Brain microvascular endothelial cell (primary cell): ENCODE data around the gene SLC44A4.
"Not testable (repeated sequence)": the region's sequence is repeated elsewhere in the genome, so short reads cannot be mapped to it uniquely, and the experiment has no call there.

Source experiments
- DNase-seq: peaks from one replicate; pipeline ENCODE4 v3.0.0-alpha.2; 2020
- H3K27ac ChIP-seq: fragments of 250-450 bp; sonication (Bioruptor Pico); 2 replicates; pipeline ENCODE4 v1.5.1; 2020; ENCODE audit warnings: mild to moderate bottlenecking, moderate library complexity
- H3K27me3 ChIP-seq: fragments of 250-450 bp; sonication (Bioruptor Pico); replicated peaks from 2 replicates; pipeline ENCODE4 v1.5.1; 2020; ENCODE audit warnings: mild to moderate bottlenecking
- H3K36me3 ChIP-seq: fragments of 250-450 bp; sonication (Bioruptor Pico); replicated peaks from 2 replicates; pipeline ENCODE4 v1.5.1; 2020; ENCODE audit warnings: mild to moderate bottlenecking
- H3K4me3 ChIP-seq: 2 replicates; pipeline ENCODE4 v1.5.1; 2011; ENCODE audit warnings: low read depth, mild to moderate bottlenecking, control low read depth, low read length, moderate library complexity
- in situ Hi-C: cut with HindIII; loops from 2 replicates; pipeline ENCODE4 v1.10.0; 2017; ENCODE audit warnings: low sequenced_read_pairs, low pct_ligation_motif_present
- TF ChIP-seq, protein P1 (sequence below): IDR thresholded peaks from 2 replicates; pipeline ENCODE4 v1.5.1; 2011; ENCODE audit warnings: low read depth, mild to moderate bottlenecking, moderate library complexity, low read length, control low read depth, inconsistent platforms; ENCODE audit errors: missing control alignments

The SLC44A4 gene

DNA sequence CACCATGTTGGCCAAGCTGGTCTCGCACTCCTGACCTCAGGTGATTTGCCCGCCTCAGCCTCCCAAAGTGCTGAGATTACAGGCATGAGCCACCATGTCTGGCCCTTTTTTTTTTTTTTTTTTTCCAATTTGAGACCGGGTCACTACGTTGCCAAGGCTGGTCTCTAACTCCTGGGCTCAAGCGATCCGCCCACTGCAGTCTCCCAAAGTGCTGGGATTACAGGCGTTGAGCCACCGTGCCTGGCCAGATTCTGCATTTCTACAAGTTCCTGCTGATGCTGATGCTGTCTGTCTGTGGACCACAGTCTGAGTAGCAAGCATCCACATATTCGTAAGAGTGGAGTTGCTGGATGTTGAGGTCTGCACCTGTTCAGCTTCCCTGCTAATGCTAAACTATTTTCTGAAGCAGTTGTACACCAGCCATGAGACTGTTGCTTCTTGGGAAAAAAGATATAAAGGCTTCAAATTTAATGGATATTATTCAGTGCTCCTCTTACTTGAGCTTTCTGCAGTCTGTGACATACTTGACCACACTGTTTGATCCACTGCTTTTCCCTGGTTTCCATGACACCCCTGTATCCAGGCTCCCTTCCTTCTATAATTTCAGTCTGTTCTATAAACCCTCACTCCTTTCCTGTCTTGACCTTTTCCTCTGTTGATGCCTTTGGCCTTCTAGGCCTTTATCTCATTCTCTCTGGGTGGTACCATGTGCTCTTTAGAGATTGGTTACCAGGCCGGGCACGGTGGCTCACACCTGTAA, 33.2 kb upstream of the SLC44A4 start:
- in situ Hi-C loops: no loop called here
- Histone ChIP-seq H3K4me3 (no peak overlapping the region), H3K27me3 (no peaks in the 10 kb centered on the region), H3K27ac (peak overlapping the region; percentile 97), H3K36me3 (no peaks in the 10 kb centered on the region)
- no peak for DNase-seq
- TF ChIP-seq, protein P1, sequence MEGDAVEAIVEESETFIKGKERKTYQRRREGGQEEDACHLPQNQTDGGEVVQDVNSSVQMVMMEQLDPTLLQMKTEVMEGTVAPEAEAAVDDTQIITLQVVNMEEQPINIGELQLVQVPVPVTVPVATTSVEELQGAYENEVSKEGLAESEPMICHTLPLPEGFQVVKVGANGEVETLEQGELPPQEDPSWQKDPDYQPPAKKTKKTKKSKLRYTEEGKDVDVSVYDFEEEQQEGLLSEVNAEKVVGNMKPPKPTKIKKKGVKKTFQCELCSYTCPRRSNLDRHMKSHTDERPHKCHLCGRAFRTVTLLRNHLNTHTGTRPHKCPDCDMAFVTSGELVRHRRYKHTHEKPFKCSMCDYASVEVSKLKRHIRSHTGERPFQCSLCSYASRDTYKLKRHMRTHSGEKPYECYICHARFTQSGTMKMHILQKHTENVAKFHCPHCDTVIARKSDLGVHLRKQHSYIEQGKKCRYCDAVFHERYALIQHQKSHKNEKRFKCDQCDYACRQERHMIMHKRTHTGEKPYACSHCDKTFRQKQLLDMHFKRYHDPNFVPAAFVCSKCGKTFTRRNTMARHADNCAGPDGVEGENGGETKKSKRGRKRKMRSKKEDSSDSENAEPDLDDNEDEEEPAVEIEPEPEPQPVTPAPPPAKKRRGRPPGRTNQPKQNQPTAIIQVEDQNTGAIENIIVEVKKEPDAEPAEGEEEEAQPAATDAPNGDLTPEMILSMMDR: no peak

DNA sequence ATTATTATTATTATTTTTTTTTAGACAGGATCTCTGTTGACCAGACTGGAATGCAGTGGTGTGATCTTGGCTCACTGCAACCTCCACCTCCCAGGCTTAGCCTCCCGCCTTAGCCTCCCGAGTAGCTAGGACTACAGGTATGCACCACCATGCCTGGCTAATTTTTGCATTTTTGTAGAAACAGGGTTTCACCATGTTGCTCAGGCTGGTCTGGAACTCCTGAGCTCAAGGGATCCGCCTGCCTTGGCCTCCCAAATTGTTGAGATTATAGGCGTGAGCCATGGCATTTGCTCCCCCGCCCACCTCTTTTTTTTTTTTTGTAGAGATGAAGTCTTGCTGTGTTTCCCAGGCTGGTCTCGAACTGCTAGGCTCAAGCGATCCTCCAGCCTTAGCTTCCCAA, 30.5 kb upstream of the SLC44A4 start:
- H3K27me3 ChIP-seq, H3K4me3 ChIP-seq, H3K36me3 ChIP-seq, DNase-seq, in situ Hi-C loops: not testable (repeated sequence)
- peak overlapping the region; percentile 97 for H3K27ac ChIP-seq

DNA sequence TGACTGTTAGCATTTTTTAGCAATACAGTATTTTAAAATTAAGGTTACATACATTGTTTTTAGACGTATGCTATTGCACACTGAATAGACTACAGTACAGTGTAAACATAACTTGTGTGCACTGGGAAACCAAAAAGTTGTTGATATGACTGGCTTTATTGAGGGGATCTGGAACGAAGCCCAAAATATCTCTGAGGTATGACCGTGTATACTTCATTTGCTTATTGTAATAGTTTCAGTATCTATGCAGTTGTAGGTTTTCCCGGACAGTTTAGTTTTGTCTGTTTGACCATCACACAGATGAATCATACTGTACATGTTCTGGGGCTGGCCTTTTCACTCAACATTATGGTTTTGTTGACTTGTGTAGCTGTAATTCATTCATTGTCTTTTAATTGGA, 30.0 kb upstream of the SLC44A4 start:
- Histone ChIP-seq H3K36me3 (no peaks in the 10 kb centered on the region), H3K4me3 (no peak overlapping the region), H3K27me3 (no peaks in the 10 kb centered on the region), H3K27ac (peak overlapping the region; percentile 97)
- TF ChIP-seq, protein P1: no peak
- in situ Hi-C loops: no loop called here
- DNase-seq: peak; percentile 76

DNA sequence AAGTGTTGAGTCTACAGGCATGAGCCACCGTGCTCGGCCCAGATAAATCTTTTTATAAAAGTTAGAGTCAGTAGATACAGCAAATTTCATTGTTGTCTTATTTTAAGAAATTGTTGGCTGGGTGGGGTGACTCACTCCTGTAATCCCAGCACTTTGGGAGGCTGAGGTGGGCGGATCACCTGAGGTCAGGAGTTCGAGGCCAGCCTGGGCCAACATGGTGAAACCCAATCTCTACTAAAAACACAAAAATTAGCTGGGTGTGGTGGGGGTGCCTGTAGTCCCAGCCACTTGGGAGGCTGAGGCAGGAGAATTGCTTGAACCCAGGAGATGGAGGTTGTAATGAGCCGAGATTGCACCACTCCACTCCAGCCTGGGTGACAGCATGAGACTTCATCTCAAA, 29.5 kb upstream of the SLC44A4 start:
- DNase-seq, H3K36me3 ChIP-seq, H3K27me3 ChIP-seq, H3K4me3 ChIP-seq, in situ Hi-C loops: not testable (repeated sequence)
- H3K27ac ChIP-seq: peak overlapping the region; percentile 97

DNA sequence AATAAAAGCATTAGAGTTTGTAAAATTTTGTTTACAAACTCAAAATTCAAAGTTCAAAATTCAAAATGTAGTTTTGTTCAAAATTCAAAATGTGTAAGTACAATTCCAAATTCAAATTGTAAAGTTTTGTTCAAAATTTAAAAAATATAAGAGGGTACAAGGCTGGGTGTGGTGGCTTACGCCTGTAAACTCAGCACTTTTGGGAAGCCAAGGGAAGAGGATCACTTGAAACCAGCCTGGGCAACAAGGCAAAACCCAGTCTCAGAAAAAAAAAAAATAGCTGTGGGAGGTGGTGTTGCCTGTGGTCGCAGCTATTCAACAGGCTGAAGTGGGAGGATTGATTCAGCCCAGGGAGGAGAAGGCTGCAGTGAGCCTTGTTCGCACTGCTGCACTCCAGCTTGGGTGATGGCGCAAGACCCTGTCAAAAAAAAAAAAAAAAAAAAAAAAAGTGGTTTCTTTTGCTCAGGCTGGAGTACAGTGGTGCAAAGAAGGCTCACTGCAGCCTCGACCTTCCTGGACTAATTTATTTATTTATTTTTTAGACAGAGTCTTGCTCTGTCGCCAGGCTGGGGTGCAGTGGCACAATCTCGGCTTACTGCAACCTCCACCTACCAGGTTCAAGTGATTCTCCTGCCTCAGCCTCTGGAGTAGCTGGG, 28.5 kb upstream of the SLC44A4 start:
- Histone ChIP-seq H3K36me3 (no peaks in the 10 kb centered on the region), H3K27ac (no peak overlapping the region), H3K27me3 (no peaks in the 10 kb centered on the region), H3K4me3 (no peak overlapping the region)
- TF ChIP-seq, protein P1: no peak
- in situ Hi-C loops: no loop called here
- DNase-seq: peak; percentile 36

DNA sequence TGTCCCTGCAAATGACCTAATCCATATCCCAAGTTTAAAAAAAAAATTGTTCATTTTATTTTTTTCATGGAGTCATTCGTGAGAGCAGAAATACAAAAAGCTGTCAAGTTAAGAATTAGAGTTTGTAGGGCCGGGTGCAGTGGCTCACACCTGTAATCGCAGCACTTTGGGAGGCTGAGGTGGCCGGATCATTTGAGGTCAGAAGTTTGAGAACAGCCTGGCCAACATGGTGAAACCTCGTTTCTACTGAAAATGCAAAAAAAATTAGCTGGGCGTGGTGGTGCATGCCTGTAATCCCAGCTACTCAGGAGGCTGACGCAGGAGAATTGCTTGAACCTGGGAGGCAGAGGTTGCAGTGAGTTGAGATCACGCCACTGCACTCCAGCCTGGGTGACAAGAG, 27.9 kb upstream of the SLC44A4 start:
- H3K27ac ChIP-seq, in situ Hi-C loops, H3K36me3 ChIP-seq, DNase-seq, H3K4me3 ChIP-seq, H3K27me3 ChIP-seq: not testable (repeated sequence)

DNA sequence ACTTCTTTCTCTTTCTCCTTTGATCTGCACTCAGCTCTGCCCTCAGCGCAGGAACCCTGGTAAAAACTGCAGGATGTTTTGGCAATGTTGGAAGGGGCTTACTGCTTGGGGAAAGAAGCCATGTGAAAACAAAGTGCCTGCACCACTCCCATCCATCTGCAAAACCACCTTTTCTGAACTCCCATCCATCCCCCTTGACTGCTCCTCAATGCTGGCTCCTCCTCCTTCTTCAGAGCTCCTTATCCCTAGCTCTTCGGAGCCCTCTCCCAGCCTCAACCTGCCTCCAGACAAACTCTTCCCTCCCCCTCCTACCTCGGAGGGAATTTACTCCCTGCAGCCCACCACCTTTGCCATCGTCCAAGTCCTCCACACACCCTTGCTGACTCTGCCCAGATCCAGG, 27.3 kb upstream of the SLC44A4 start:
- Histone ChIP-seq H3K27ac (no peak overlapping the region), H3K36me3 (no peaks in the 10 kb centered on the region), H3K4me3 (no peak overlapping the region), H3K27me3 (no peaks in the 10 kb centered on the region)
- TF ChIP-seq, protein P1: no peak
- in situ Hi-C loops: no loop called here
- DNase-seq: no peak
